ENCODE data around the gene EML4. TPM values are rescaled to one million over a fixed set of nuclear protein-coding genes. Genes with fewer than 3 reads are reported as not detected.

EML4 gene
- total and polyA plus RNA-seq, 2 donors (not counting 1 experiment from before 2014, with no cell fraction given): 49.4 to 134 TPM

- Histone ChIP-seq H3K4me3 (ENCODE audit: control extremely low read depth in 1 of 5, extremely low read depth in 1 of 5, insufficient read depth in 1 of 5, low read depth in 2 of 5, low read length in 4 of 5) (peak overlapping the region in 1 of 5 experiments; percentile 7), H3K36me3 (replicated peaks in 1 of 2; ENCODE audit: control extremely low read depth in 1 of 2, control insufficient read depth in 1 of 2, extremely low read depth in 1 of 2, insufficient read depth in 2 of 2, low read length in 1 of 2) (peaks cover 6 to 19% of the 10 kb centered on the region in 2 experiments), H3K9me3 (ENCODE audit: control extremely low read depth in 1 of 3, control insufficient read depth in 2 of 3, insufficient read depth in 1 of 3, low read length in 2 of 3) (no peaks in the 10 kb centered on the region), H3K9ac (ENCODE audit: low read length) (no peak overlapping the region), H3K4me1 (ENCODE audit: control insufficient read depth in 2 of 2, insufficient read depth in 2 of 2, low read length in 2 of 2) (peaks cover 34 to 52% of the 10 kb centered on the region in 2 donors), H3K27ac (ENCODE audit: low read length in 2 of 2) (peak overlapping the region in 1 of 2 donors; percentile 68), H3K27me3 (replicated peaks in 1 of 4; ENCODE audit: control extremely low read depth in 1 of 4, control insufficient read depth in 3 of 4, insufficient read depth in 4 of 4, low read length in 3 of 4) (no peaks in the 10 kb centered on the region), H3K4me2 (replicated peaks; ENCODE audit: low read depth, low read length, poor library complexity, severe bottlenecking) (peak overlapping the region; percentile 43), H2AFZ (ENCODE audit: insufficient read depth, low read depth, low read length, poor library complexity, severe bottlenecking) (no peak overlapping the region), H4K20me1 (ENCODE audit: control insufficient read depth, insufficient read depth, low read length, poor library complexity, severe bottlenecking) (peaks cover 65% of the 10 kb centered on the region), H3K79me2 (ENCODE audit: control insufficient read depth, insufficient read depth, low read length) (peaks cover 100% of the 10 kb centered on the region)
- intact Hi-C loops (cut with micrococcal nuclease): no loop called here
- Mint-ChIP-seq H3K4me3 (peak overlapping the region; percentile 29), H3K4me1 (peaks cover 67% of the 10 kb centered on the region), H3K27ac (peak overlapping the region; percentile 63), H3K9me3 (ENCODE audit: insufficient read depth) (no peaks in the 10 kb centered on the region), H3K27me3 (no peaks in the 10 kb centered on the region)
- no CpG with 5 or more reads among the region's 1 CpG for WGBS (ENCODE audit: insufficient coverage)
- POLR2A ChIA-PET: no interaction called here
- no peak for TF ChIP-seq EZH2 (IDR thresholded peaks at IDR 0.05; ENCODE audit: borderline replicate concordance, insufficient read depth, low read depth, low read length, poor library complexity, severe bottlenecking)
- no peak for TF ChIP-seq CTCF (IDR thresholded peaks at IDR 0.05)
- peak; percentile 41 for ATAC-seq (ENCODE audit: low read depth)
- CTCF ChIA-PET: interaction anchor here (1.4 to 4.1 kb wide), 3 partner anchors 12 to 92 kb away, joined by 5 to 27 read pairs (median 23); no protein-coding TSS in a partner anchor
- no peak for DNase-seq
Measured at GRCh38 chr2:42183775-42184174, 14.6 kb downstream of the EML4 start.

- Mint-ChIP-seq H3K27me3 (no peaks in the 10 kb centered on the region), H3K4me1 (peaks cover 66% of the 10 kb centered on the region), H3K9me3 (ENCODE audit: insufficient read depth) (no peaks in the 10 kb centered on the region), H3K4me3 (no peak overlapping the region), H3K27ac (peak overlapping the region; percentile 24)
- H3K79me2 ChIP-seq (ENCODE audit: control insufficient read depth, insufficient read depth, low read length): peaks cover 100% of the 10 kb centered on the region
- CTCF ChIA-PET: no interaction called here
- 100% methylated on average over 2 of the region's 3 CpGs for WGBS (ENCODE audit: insufficient coverage)
- no peak for ATAC-seq (ENCODE audit: low read depth)
- peaks cover 5 to 19% of the 10 kb centered on the region in 2 experiments for H3K36me3 ChIP-seq (replicated peaks in 1 of 2; ENCODE audit: control extremely low read depth in 1 of 2, control insufficient read depth in 1 of 2, extremely low read depth in 1 of 2, insufficient read depth in 2 of 2, low read length in 1 of 2)
- H4K20me1 ChIP-seq (ENCODE audit: control insufficient read depth, insufficient read depth, low read length, poor library complexity, severe bottlenecking): peaks cover 68% of the 10 kb centered on the region
- H3K27ac ChIP-seq (ENCODE audit: low read length in 2 of 2): peak overlapping the region in 1 of 2 donors; percentile 32
- intact Hi-C loops (cut with micrococcal nuclease): no loop called here
- H3K27me3 ChIP-seq (replicated peaks in 1 of 4; ENCODE audit: control extremely low read depth in 1 of 4, control insufficient read depth in 3 of 4, insufficient read depth in 4 of 4, low read length in 3 of 4): no peaks in the 10 kb centered on the region
- no peak for DNase-seq
- no peak overlapping the region for H3K4me2 ChIP-seq (replicated peaks; ENCODE audit: low read depth, low read length, poor library complexity, severe bottlenecking)
- no peaks in the 10 kb centered on the region for H3K9me3 ChIP-seq (ENCODE audit: control extremely low read depth in 1 of 3, control insufficient read depth in 2 of 3, insufficient read depth in 1 of 3, low read length in 2 of 3)
- no peak for TF ChIP-seq EZH2 (IDR thresholded peaks at IDR 0.05; ENCODE audit: borderline replicate concordance, insufficient read depth, low read depth, low read length, poor library complexity, severe bottlenecking)
- no peak for TF ChIP-seq CTCF (IDR thresholded peaks at IDR 0.05)
- POLR2A ChIA-PET: no interaction called here
- peaks cover 34 to 52% of the 10 kb centered on the region in 2 donors for H3K4me1 ChIP-seq (ENCODE audit: control insufficient read depth in 2 of 2, insufficient read depth in 2 of 2, low read length in 2 of 2)
- H3K9ac ChIP-seq (ENCODE audit: low read length): no peak overlapping the region
- no peak overlapping the region for H3K4me3 ChIP-seq (ENCODE audit: control extremely low read depth in 1 of 5, extremely low read depth in 1 of 5, insufficient read depth in 1 of 5, low read depth in 2 of 5, low read length in 4 of 5)
- H2AFZ ChIP-seq (ENCODE audit: insufficient read depth, low read depth, low read length, poor library complexity, severe bottlenecking): no peak overlapping the region
Measured at GRCh38 chr2:42184346-42184745, 15.2 kb downstream of the EML4 start.
